Left renal cortex interstitium (tissue), 4 donors: ENCODE data around the gene CCN5. TPM values are rescaled to one million over a fixed set of nuclear protein-coding genes. Genes with fewer than 3 reads are reported as not detected.
"Not testable (repeated sequence)": the region's sequence is repeated elsewhere in the genome, so short reads cannot be mapped to it uniquely, and the experiment has no call there.

Source experiments
- DNase-seq, 4 donors: peaks; one replicate each; pipeline ENCODE4 v3.0.0-alpha.2; 2013; ENCODE audit warnings: low read depth in 4 of 4, low spot score in 2 of 4, missing footprints in 1 of 4
- polyA plus RNA-seq, 4 donors: library from polyadenylated mRNA; unstranded; fragments of 120-200 nt; gene quantifications; one replicate each; pipeline ENCODE4 v1.2.1, GENCODE V29; 2013; ENCODE audit not compliant: insufficient read length in 4 of 4

CCN5 gene
- polyA plus RNA-seq, 4 donors = 0.10 to 0.34 (median 0.19) TPM; not detected in 1

GRCh38 chr20:44752099-44752931 is 37.1 kb downstream of the CCN5 start:
- DNase-seq = no peak

- no peak for DNase-seq
Measured at GRCh38 chr20:44754554-44754953, 39.4 kb downstream of the CCN5 start.

- DNase-seq = no peak
Measured at GRCh38 chr20:44756011-44756688, 41.0 kb downstream of the CCN5 start.

GRCh38 chr20:44756956-44757355 is 41.8 kb downstream of the CCN5 start:
- no peak for DNase-seq

- DNase-seq = no peak
Measured at GRCh38 chr20:44758247-44759101, 43.3 kb downstream of the CCN5 start.

GRCh38 chr20:44759595-44759994 is 44.4 kb downstream of the CCN5 start:
- DNase-seq = no peak

- no peak for DNase-seq
Measured at GRCh38 chr20:44761423-44761822, 46.3 kb downstream of the CCN5 start.

- no peak for DNase-seq
Measured at GRCh38 chr20:44762466-44763140, 47.4 kb downstream of the CCN5 start.

- not testable (repeated sequence) for DNase-seq
Measured at GRCh38 chr20:44763798-44764197, 48.6 kb downstream of the CCN5 start.

GRCh38 chr20:44765091-44765490 is 49.9 kb downstream of the CCN5 start:
- DNase-seq = no peak

GRCh38 chr20:44765701-44766347 is 50.7 kb downstream of the CCN5 start:
- no peak for DNase-seq

GRCh38 chr20:44768256-44768655 is 53.1 kb downstream of the CCN5 start:
- no peak for DNase-seq

GRCh38 chr20:44768854-44769480 is 53.8 kb downstream of the CCN5 start:
- no peak for DNase-seq

GRCh38 chr20:44769481-44769863 is 54.3 kb downstream of the CCN5 start:
- no peak for DNase-seq

GRCh38 chr20:44770484-44771171 is 55.5 kb downstream of the CCN5 start:
- DNase-seq = no peak

GRCh38 chr20:44771172-44771535 is 56.0 kb downstream of the CCN5 start:
- DNase-seq = no peak

GRCh38 chr20:44772636-44773035 is 57.5 kb downstream of the CCN5 start:
- no peak for DNase-seq

- no peak for DNase-seq
Measured at GRCh38 chr20:44773070-44773829, 58.1 kb downstream of the CCN5 start.
